ENCODE measurements around the gene SLC39A10.

The SLC39A10 gene

GRCh38 chr2:195733831-195734230 lies 76.8 kb downstream of the SLC39A10 start:
- DNase-seq = peak in 1 of 4 experiments; percentile 12

- no peak for DNase-seq
Measured at GRCh38 chr2:195734395-195734794, 77.4 kb downstream of the SLC39A10 start.

DNA sequence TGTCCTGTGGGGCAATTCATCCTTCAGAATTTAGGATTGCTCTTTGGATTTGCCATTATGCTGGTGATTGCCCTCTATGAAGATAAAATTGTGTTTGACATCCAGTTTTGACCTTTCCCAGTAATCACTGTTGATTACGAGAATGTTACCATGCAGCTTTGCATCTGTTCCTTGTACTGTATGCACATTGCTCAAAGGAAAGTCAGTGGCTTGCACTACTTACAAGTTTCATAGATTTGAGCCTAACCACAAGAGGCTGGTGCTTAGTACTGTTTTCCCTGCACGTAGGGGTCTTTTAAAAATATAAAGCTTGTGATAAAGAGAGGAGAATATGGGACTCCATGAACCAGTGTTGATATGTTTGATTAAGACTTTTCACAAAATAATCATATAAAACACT lies 77.9 kb downstream of the SLC39A10 start:
- DNase-seq = no peak

GRCh38 chr2:195735347-195735746 lies 78.3 kb downstream of the SLC39A10 start:
- no peak for DNase-seq

- no peak for DNase-seq
Measured at GRCh38 chr2:195737511-195738325, 80.7 kb downstream of the SLC39A10 start.

- no peak for DNase-seq
Measured at GRCh38 chr2:195741191-195741590, 84.2 kb downstream of the SLC39A10 start.

GRCh38 chr2:195756218-195756942 lies 99.4 kb downstream of the SLC39A10 start:
- DNase-seq = no peak

- DNase-seq = no peak
Measured at GRCh38 chr2:195758846-195759245, 101.8 kb downstream of the SLC39A10 start.

- no peak for DNase-seq
Measured at GRCh38 chr2:195759877-195760276, 102.9 kb downstream of the SLC39A10 start.

DNA sequence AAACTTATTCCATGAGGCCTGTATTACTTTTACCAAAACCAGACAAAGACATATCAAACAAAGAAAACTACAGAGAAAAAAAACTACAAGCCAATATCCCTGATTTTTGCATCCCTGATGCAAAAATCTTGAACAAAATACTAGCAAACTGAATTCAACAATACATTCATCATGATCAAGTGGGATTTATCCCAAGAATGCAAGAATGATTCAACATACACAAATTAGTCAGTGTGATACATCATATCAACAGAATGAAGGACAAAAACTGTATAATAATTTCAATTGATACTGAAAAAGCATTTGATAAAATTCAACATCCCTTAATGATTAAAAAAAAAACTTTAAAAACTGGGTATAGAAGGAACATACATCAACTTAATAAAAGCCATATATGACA lies 106.8 kb downstream of the SLC39A10 start:
- DNase-seq = no peak

DNA sequence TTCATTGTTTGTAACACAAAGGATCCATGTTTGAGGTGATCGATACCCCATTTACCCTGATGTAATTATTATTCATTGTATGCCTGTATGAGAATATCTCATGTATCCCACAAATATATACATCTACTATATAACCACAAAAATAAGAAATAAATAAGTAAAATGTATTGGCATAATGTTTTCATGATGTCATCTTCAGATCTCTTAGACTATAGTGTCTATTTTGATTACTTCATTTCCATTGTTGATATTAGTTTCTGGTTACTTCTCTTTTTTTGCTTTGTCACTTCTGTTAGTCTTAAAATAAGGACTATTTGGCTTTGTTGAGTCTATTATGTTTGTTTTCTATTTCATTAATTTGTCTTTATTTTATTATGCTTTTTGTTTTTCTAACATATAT lies 109.7 kb downstream of the SLC39A10 start:
- no peak for DNase-seq

GRCh38 chr2:195768431-195768830 lies 111.4 kb downstream of the SLC39A10 start:
- no peak for DNase-seq

DNA sequence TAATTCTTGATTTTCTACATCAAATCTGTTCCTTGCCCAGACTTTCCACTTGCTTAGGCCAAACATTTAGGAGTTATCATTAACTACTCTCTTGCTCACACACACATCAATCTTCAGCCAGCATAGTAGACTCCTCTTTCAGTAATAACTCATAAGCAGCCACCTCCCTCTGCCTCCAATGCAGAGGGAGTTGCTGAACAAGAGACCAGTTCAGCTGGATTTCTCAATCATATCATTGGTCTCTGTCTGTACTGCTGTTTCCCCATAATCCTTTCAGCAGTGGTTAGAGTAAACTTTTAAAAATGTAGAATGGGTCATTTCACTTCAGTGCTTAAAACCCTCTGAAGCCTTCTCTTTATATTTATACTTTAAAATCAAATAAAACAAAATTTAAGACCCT lies 112.9 kb downstream of the SLC39A10 start:
- DNase-seq = no peak

DNA sequence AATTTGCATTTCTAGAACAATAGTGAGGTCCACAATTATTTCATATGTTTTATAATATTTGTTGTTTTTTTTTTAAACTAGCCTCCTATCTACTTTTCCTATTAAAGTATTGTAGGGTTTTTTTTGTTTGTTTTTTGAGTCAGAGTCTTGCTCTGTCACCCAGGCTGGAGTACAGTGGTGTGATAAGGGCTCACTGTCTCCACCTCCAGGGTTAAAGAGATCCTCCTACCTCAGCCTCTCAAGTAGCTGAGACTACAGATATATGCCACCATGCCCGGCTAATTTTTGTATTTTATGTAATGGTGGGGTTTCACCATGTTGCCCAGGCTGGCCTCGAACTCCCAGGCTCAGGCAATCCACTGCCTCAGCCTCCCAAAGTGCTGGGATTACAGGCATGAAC lies 122.5 kb downstream of the SLC39A10 start:
- no peak for DNase-seq

GRCh38 chr2:195782156-195782555 lies 125.1 kb downstream of the SLC39A10 start:
- DNase-seq = no peak

All from suppressor macrophage (primary cell).